Uterus (tissue), 4 donors: Measurements from ENCODE around the gene DGKI. TPM values are rescaled to one million over a fixed set of nuclear protein-coding genes. Genes with fewer than 3 reads are reported as not detected.

ENCODE experiments used
- DNase-seq, 2 donors: peaks; one replicate each; pipeline ENCODE4 v3.0.0-alpha.2; 2019 to 2020
- H3K27ac ChIP-seq, 2 donors: fragments of 200-600 bp; sonication (generic); 1 replicate in 1 of 2; 2 replicates in 1 of 2; pipeline ENCODE4 v1.5.1; 2016 to 2018
- H3K27me3 ChIP-seq, 2 donors: fragments of 200-600 bp; sonication (generic); one replicate each; pipeline ENCODE4 v1.5.1; 2018 to 2019; ENCODE audit warnings: control low read depth in 1 of 2
- H3K36me3 ChIP-seq, 2 donors: fragments of 200-600 bp; sonication (generic); one replicate each; pipeline ENCODE4 v1.5.1; 2019; ENCODE audit warnings: control low read depth in 1 of 2
- H3K4me1 ChIP-seq, 2 donors: fragments of 200-600 bp; sonication (generic); one replicate each; pipeline ENCODE4 v1.5.1; 2018 to 2019; ENCODE audit warnings: control low read depth in 1 of 2
- H3K4me3 ChIP-seq, 2 donors: fragments of 200-600 bp; sonication (generic); 1 replicate in 1 of 2; 2 replicates in 1 of 2; pipeline ENCODE4 v1.5.1; 2018 to 2019; ENCODE audit warnings: mild to moderate bottlenecking in 1 of 2
- H3K9me3 ChIP-seq, 2 donors: fragments of 200-600 bp; sonication (generic); one replicate each; pipeline ENCODE4 v1.5.1; 2019; ENCODE audit warnings: control low read depth in 1 of 2
- CTCF ChIP-seq, 4 experiments: fragments of 200-600 bp in 2 of 4; fragments of 450-650 bp in 2 of 4; sonication (generic) in 2 of 4; IDR thresholded peaks; one replicate each; pipeline ENCODE4 v1.5.1; 2016 to 2019; ENCODE audit warnings: antibody characterized with exemption in 4 of 4, mild to moderate bottlenecking in 2 of 4, moderate library complexity in 1 of 4
- POLR2A ChIP-seq, 2 donors: fragments of 450-650 bp; IDR thresholded peaks; one replicate each; pipeline ENCODE4 v1.6.1; 2016; ENCODE audit warnings: antibody characterized with exemption in 2 of 2, mild to moderate bottlenecking in 1 of 2, moderate library complexity in 1 of 2
- intact Hi-C: fragments of 100-400 bp; cut with DNase I; formaldehyde crosslinking; loops from one replicate; pipeline ENCODE4 v1.15.1; 2023; ENCODE audit warnings: low total_unique reads
- small RNA-seq: library from RNA; depleted of rRNA; stranded (forward); fragments of <200 nt; gene quantifications from one replicate; pipeline ENCODE3, GENCODE V24; 2016
- total RNA-seq, 4 donors: library from RNA; depleted of rRNA in 3 of 4; stranded (reverse); fragments of >200 nt in 3 of 4; gene quantifications; one replicate each; pipeline versions ENCODE4 v1.1.0 to v1.2.4, GENCODE V29; 2014 to 2023
- donor health status: DM: yes; HTN: yes; CAD: no.

DGKI gene
- total RNA-seq, 4 donors from 2014 or later, result 1.0 to 8.5 (median 4.1) TPM

GRCh38 chr7:137335814-137336213 is 511.0 kb downstream of the DGKI start:
- DNase-seq, result no peak
- TF ChIP-seq CTCF (IDR thresholded peaks at IDR 0.05) (no peak), POLR2A (IDR thresholded peaks at IDR 0.05) (no peak)

GRCh38 chr7:137331378-137331777 is 515.4 kb downstream of the DGKI start:
- Histone ChIP-seq H3K27ac (no peak overlapping the region), H3K9me3 (no peaks in the 10 kb centered on the region), H3K27me3 (no peaks in the 10 kb centered on the region), H3K4me1 (no peaks in the 10 kb centered on the region), H3K36me3 (no peaks in the 10 kb centered on the region), H3K4me3 (no peak overlapping the region)
- no peak for TF ChIP-seq CTCF (IDR thresholded peaks at IDR 0.05)
- no peak for TF ChIP-seq POLR2A (IDR thresholded peaks at IDR 0.05)
- DNase-seq, result no peak
- intact Hi-C loops, result no loop called here

More at GRCh38 chr7:137335814-137336213, 511.0 kb downstream of the DGKI start:
- no peaks in the 10 kb centered on the region for H3K36me3 ChIP-seq
- H3K4me3 ChIP-seq, result no peak overlapping the region
- no peak overlapping the region for H3K27ac ChIP-seq
- no peaks in the 10 kb centered on the region for H3K9me3 ChIP-seq
- H3K4me1 ChIP-seq, result no peaks in the 10 kb centered on the region
- intact Hi-C loops, result no loop called here
- H3K27me3 ChIP-seq, result no peaks in the 10 kb centered on the region

Small RNA genes within 50 kb of the gene (small RNA-seq; reads per million reads assigned to genes)
- gene AC090498.1, result not detected

Other genes starting within 250 kb of the DGKI start
- gene CREB3L2, start 155.1 kb upstream of the DGKI start, total RNA-seq, result 100 to 1,000 TPM in 1 of 4 donors, 10 to 100 TPM in 3; 24.7 to 185 (median 41.1) TPM
- gene AKR1D1, start 229.5 kb upstream of the DGKI start, total RNA-seq, result not detected